ENCODE measurements around the gene CENPX.

DNA sequence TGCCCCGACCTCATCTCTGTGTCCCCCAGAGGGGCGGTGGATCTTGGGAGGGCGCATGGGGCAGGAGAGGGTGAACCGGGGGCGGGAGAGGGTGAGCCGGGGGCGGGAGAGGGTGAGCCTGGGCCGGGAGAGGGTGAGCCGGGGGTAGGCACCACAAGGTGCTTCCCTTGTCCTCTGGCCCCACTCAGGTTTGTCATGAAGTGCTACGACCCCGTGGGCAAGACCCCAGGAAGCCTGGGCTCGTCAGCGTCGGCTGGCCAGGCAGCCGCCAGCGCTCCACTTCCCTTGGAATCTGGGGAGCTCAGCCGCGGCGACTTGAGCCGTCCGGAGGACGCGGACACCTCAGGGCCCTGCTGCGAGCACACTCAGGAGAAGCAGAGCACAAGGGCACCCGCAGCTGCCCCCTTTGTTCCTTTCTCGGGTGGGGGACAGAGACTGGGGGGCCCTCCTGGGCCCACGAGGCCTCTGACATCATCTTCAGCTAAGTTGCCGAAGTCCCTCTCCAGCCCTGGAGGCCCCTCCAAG, 26.4 kb downstream of the CENPX start:
- TF ChIP-seq, protein P1, sequence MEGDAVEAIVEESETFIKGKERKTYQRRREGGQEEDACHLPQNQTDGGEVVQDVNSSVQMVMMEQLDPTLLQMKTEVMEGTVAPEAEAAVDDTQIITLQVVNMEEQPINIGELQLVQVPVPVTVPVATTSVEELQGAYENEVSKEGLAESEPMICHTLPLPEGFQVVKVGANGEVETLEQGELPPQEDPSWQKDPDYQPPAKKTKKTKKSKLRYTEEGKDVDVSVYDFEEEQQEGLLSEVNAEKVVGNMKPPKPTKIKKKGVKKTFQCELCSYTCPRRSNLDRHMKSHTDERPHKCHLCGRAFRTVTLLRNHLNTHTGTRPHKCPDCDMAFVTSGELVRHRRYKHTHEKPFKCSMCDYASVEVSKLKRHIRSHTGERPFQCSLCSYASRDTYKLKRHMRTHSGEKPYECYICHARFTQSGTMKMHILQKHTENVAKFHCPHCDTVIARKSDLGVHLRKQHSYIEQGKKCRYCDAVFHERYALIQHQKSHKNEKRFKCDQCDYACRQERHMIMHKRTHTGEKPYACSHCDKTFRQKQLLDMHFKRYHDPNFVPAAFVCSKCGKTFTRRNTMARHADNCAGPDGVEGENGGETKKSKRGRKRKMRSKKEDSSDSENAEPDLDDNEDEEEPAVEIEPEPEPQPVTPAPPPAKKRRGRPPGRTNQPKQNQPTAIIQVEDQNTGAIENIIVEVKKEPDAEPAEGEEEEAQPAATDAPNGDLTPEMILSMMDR (IDR thresholded peaks at IDR 0.05): no peak
- no peak for TF ChIP-seq POLR2A (IDR thresholded peaks at IDR 0.05)

Measured in esophagus squamous epithelium (tissue), 4 donors.